Measurements from ENCODE around the gene PPP1R15A.
"Not testable (repeated sequence)": the region's sequence is repeated elsewhere in the genome, so short reads cannot be mapped to it uniquely, and the experiment has no call there.

Gene PPP1R15A

GRCh38 chr19:48872182-48872883 is at the start of gene PPP1R15A:
PPP1R15A (plus strand) TSS chr19:48872421; CDS start chr19:48873234, 813 bp downstream.
- DNase-seq = peak; percentile 90

GRCh38 chr19:48822514-48822913 is 49.7 kb upstream of the PPP1R15A start:
- no peak for DNase-seq

GRCh38 chr19:48826606-48827020 is 45.6 kb upstream of the PPP1R15A start:
- DNase-seq = no peak

DNA sequence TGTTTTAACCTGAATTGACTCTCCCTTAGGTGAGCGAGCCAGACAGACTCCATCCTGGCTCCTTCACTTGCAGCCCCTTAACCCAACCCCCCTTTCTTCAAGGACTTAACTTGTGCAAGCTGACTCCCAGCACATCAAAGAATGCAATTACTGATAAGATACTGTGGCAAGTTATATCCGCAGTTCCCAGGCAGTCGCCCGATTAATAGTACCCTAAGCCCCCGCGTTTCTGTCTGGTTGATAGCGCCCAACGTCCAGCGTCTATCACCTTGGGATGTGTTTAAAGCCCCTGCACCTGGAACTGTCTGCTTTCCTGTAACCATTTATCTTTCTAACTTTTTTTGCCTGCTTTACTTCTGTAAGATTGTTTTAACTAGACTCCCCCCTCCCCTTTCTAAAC is 42.1 kb upstream of the PPP1R15A start:
- no peak for DNase-seq

GRCh38 chr19:48830965-48831364 is 41.3 kb upstream of the PPP1R15A start:
- no peak for DNase-seq

DNA sequence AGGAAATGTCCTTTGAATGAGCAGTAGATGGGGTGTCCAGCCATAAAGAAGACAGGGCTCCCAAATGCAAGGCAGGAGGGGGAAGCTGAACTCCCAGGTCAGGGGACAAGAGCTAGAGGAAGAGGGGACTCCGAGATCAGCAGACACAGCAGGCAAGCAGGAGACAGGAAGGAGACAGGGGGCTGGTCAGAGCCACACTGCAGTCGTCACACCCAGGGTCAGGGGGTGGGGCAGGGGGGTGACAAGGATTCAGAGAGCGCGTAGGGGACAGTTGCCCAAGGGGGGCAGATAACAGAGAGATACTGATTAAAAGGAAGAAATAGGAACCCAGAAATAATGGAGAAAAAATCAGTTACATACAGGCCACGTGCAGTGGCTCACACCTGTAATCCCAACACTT is 39.2 kb upstream of the PPP1R15A start:
- DNase-seq = no peak

DNA sequence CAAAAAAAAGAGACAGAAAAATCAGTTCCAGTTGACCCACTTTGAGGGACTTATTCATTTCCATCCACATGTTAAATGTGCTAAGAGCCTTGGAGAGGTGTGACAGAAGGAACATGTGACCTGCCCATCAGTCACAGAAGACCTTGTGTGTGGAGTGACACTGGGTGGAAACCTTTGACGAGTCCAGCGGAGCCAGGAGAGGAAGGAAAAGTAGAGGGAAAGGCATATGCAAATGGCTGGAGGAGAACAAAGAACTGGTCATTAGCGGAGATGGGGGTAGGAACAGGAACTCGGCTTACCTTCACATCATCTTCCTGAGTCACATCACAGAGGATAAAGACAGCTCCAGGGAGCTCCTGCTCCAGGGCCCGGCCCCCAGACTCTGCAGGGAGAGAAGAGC is 38.2 kb upstream of the PPP1R15A start:
- DNase-seq = no peak

DNA sequence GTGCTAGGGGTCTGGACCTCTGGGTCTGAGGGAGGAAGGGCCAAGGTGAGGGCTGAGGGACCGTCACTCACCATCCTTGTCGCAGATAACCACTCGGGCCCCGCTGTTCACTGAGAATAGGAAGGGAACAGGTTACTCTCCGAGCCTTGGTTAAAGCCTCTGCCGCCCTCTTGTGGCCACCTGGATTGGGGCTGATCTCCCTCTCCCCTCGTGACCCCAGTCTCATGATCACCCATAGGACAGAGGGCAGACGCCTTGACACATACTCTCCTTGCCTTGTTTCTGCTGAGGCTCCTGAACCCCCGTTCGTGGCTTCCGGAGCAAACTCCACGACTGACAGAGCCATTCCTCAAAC is 36.5 kb upstream of the PPP1R15A start:
- DNase-seq = peak; percentile 80

- DNase-seq = peak; percentile 43
These were observed 35.9 kb upstream of the PPP1R15A start, which contains the start of gene HSD17B14 for GRCh38 chr19:48836089-48837017. HSD17B14 (minus strand) TSS chr19:48836491; CDS start chr19:48836411, 80 bp downstream.

GRCh38 chr19:48837051-48837524 is 35.1 kb upstream of the PPP1R15A start:
- DNase-seq = no peak

GRCh38 chr19:48837687-48838086 is 34.5 kb upstream of the PPP1R15A start:
- no peak for DNase-seq

DNA sequence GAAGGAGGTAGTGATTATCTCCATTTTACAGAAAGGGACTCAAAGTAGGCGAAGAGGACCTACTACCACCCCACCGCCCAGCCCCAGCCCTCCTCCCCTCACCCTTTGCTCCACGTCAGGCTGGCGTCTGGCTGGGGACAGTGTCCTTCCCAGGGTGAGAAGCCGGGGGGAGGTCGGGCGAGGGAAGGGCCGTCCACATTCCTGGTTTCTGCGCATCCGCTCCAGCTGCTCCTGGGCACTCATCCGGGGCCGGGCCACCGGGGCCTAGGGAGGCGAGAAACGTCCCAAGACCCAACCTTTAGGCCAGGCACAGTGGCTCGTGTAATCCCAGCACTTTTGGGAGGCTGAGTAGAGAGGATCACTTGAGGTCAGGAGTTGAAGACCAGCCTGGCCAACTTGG is 31.2 kb upstream of the PPP1R15A start:
- DNase-seq = no peak

- DNase-seq = no peak
These were observed 30.6 kb upstream of the PPP1R15A start for GRCh38 chr19:48841571-48841970.

DNA sequence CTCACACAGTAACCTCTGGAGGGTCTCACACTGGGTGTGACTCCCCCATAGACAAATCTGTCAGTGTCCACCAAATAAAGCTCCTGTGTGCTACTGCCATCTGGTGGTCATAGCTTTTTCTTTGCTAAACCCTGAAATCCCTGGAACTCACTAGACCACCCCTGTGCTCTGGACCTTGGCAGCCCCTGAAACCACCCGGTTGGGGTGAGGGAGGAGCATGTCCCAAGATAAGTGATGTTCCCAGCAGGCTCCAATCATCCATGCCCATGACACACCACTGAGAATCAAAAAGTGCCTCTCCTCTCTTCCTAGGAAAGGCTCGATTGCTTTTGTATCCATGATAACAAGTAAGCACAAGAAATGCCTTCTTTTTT is 29.4 kb upstream of the PPP1R15A start:
- DNase-seq = no peak

- DNase-seq = no peak
These were observed 27.7 kb upstream of the PPP1R15A start for GRCh38 chr19:48844472-48844871.

GRCh38 chr19:48845384-48845783 is 26.8 kb upstream of the PPP1R15A start:
- DNase-seq = no peak

GRCh38 chr19:48846659-48847058 is 25.6 kb upstream of the PPP1R15A start:
- DNase-seq = not testable (repeated sequence)

GRCh38 chr19:48852292-48852691 is 19.9 kb upstream of the PPP1R15A start:
- DNase-seq = no peak

GRCh38 chr19:48853483-48853882 is 18.7 kb upstream of the PPP1R15A start:
- no peak for DNase-seq

GRCh38 chr19:48854103-48854502 is 18.1 kb upstream of the PPP1R15A start:
- no peak for DNase-seq

DNA sequence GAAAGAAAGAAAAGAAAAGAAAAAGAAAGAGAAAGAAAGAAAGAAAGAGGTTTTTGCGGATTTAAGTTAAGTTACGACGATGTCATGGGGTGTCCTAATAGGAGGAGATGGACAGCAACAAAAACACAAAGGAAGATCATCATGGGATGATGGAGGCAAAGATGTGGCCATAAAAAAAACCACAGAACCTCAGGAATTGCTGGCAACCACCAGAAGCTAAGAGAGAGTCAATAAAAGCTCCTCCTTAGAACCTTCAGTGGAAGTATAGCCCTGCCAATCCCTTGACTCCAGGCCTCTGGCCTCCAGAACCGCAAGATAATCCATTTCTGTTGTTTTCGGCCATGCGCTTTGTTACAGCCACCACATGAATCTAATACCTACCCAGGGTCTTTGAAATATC is 15.3 kb upstream of the PPP1R15A start:
- no peak for DNase-seq

DNA sequence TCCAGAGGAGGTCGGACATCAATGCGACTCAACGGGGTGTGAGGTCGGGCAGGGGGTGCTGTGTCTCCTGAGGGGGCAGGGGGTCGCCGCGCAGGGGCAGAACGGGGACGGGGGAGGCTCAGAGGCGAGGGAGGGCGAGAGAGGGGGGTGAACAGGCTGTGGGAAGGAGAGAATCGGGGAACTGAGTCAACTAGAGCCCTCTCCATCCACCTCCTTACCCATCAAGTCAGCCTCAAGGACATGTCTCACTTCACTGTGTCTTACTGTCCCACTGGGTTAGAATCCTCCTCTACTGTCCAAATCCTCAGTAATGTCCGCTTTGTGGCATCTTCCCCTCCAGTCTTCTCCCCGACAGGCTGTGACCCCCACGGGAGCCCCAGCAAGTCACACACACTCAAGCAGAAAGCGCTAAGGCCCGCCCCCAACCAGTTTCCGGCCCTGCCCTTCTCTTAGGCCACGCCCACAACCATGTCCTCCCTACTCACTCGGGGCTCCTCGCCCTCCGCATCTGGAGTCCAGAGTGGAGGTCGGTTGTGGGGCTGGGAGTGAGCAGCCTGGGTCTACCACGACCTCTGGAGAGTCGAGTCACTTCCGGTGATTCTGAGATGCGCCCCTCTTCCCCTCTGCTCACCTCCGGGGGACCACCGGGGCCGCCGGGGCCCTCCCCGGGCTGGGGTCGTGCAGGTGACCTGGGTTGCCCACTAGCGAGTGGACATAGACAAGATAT is 13.1 kb upstream of the PPP1R15A start:
- DNase-seq = no peak
